RWPE1 (cell line): ENCODE results near the gene GCGR.

ENCODE experiments used
- CTCF ChIA-PET: fragments of 350-600 bp; sonication (Branson Sonifier 250); formaldehyde crosslinking; extraction: SDS; loops from one replicate; lab custom pipeline; 2021; lab: Yijun Ruan, JAX
- POLR2A ChIA-PET: fragments of 400-600 bp; formaldehyde crosslinking; extraction: SDS; loops from one replicate; lab custom pipeline; 2020; ENCODE audit warnings: antibody characterized with exemption; ENCODE audit not compliant: low non-redundant PET; lab: Yijun Ruan, JAX
- DNase-seq: peaks from one replicate; pipeline ENCODE4 v3.0.0; 2012; ENCODE audit warnings: low spot score
- H3K27ac ChIP-seq: fragments of 450-650 bp; 2 replicates; pipeline ENCODE4 v1.5.1; 2017
- CTCF ChIP-seq: fragments of 450-650 bp; conservative IDR thresholded peaks from 2 replicates; pipeline ENCODE4 v1.5.1; 2017; ENCODE audit warnings: low read depth, mild to moderate bottlenecking

The GCGR gene

GRCh38 chr17:81807210-81807719, 3.3 kb downstream of the GCGR start:
- DNase-seq: no peak
- no peak for TF ChIP-seq CTCF
- ChIA-PET CTCF (interaction anchor here (1.0 kb wide), 1 partner anchor 18 kb away, joined by 3 read pairs; no protein-coding TSS in a partner anchor), POLR2A (no interaction called here)
- H3K27ac ChIP-seq: no peak overlapping the region

- POLR2A ChIA-PET: no interaction called here
- TF ChIP-seq CTCF: no peak
Observed at GRCh38 chr17:81807839-81808238, 3.9 kb downstream of the GCGR start.

GRCh38 chr17:81808778-81809555, 5.0 kb downstream of the GCGR start:
- TF ChIP-seq CTCF: 0 out of 2 replicates have a peak, but pooled peaks have one; percentile 11
- POLR2A ChIA-PET: no interaction called here
- DNase-seq: no peak
- CTCF ChIA-PET: interaction anchor here (0.7 to 1.0 kb wide), 2 partner anchors 73 to 382 kb away, joined by 3 read pairs; no protein-coding TSS in a partner anchor
- no peak overlapping the region for H3K27ac ChIP-seq

More at GRCh38 chr17:81807839-81808238, 3.9 kb downstream of the GCGR start:
- no peak overlapping the region for H3K27ac ChIP-seq
- CTCF ChIA-PET: interaction anchor here (0.5 to 1.0 kb wide), 4 partner anchors 18 to 383 kb away, joined by 3 read pairs; no protein-coding TSS in a partner anchor
- DNase-seq: no peak

GRCh38 chr17:81809556-81809998, 5.6 kb downstream of the GCGR start:
- no peak for DNase-seq
- no peak for TF ChIP-seq CTCF
- ChIA-PET CTCF (no interaction called here), POLR2A (no interaction called here)
- no peak overlapping the region for H3K27ac ChIP-seq

GRCh38 chr17:81810476-81810875, 6.5 kb downstream of the GCGR start:
- ChIA-PET CTCF (no interaction called here), POLR2A (no interaction called here)
- DNase-seq: no peak
- TF ChIP-seq CTCF: no peak
- H3K27ac ChIP-seq: no peak overlapping the region

- no peak for TF ChIP-seq CTCF
- POLR2A ChIA-PET: no interaction called here
- CTCF ChIA-PET: interaction anchor here (1.4 kb wide), 1 partner anchor 11 kb away, joined by 3 read pairs; no protein-coding TSS in a partner anchor
- DNase-seq: no peak
- no peak overlapping the region for H3K27ac ChIP-seq
Observed at GRCh38 chr17:81810892-81811704, 7.1 kb downstream of the GCGR start.
